Measurements from ENCODE around the gene MFSD12.

The MFSD12 gene

DNA sequence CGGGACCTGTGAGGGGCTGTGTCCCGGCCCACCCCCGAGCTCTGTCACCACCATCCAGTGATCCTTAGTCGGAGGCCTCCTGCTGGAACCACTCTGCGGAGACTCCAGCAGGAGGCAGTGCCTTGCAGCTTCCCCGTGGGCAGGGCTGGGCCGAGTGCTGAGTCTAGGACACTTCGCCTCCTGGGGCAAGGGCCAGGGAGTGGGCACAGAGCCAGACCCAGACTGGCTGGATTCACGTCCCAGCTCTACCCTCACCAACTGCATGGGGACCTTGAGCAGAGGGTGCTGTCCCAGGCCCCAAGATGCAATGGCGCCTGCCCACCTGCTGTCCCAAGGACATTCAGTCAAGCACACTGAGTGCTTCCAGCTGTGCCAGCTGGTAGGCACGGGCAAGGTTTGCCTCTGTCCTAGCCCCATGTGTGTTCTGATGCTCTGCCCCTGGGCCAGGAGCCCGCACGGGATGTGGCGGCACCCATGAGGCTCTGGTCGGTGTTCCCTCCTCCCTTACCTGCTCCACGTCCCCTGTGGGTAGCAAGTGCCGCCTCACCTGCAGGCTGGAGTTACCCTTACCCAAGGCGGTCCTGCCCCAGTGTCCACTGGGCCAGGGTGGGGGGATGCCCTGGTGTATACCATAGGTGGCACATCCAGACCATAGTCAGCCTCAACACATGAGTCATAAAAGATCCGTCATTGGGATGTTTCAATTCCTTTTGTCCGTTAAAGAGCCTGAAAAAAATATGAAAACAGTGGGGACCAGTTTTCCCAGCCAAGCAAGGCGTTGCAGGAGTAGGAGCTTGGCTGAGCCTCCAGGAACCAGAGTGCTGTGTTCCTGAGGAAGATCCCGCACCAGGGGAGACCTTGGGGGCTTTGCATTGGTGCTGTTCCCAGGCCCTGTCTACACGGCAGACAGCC lies 43.9 kb downstream of the MFSD12 start:
- H3K4me1 ChIP-seq (ENCODE audit: control insufficient read depth, insufficient read depth, low read length), result peaks cover 4% of the 10 kb centered on the region; the same call in 1 of the 2 replicates

DNA sequence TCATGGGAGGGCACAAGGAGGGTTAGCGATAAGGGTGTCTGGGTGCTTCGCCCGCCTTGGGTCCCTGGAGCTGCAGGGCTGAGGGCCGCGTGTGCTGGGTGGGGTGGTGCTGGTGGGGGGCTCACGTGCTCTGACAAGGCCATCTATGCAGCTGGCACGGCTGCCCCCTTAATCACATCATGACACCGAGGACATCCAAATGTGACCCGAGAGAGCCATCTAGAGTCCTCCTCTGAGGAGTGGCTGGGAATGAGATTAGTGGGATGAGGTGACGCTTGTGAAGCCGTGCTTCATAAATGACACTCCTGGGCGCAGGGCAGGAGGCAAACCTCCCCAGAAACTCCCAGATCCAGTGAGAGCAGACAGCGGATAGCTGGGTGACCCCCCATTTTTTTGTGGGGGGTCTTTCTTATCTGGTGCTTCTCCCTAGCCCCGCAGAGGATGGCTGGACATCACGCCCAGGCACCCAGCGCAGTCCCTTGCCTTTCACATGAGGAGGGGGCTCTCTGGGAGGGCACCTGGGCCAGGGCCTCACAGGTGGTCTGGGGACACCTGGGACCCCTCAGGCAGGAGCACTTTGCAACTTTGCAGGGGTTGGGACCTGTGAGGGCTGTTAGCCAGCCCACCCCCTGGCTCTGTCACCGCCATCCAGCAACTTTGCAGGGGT lies 44.7 kb downstream of the MFSD12 start:
- H3K9me3 ChIP-seq (ENCODE audit: control insufficient read depth, insufficient read depth, low read depth, low read length), result no peaks in the 10 kb centered on the region
- CTCF ChIA-PET, result interaction anchor here (1.1 kb wide), 1 partner anchor 12 kb away, joined by 3 read pairs; the partner anchor contains the start of gene DOHH
- no peak overlapping the region for H3K27ac ChIP-seq (ENCODE audit: extremely low read depth, low read depth, low read length)
- H3K36me3 ChIP-seq (ENCODE audit: control insufficient read depth in 2 of 2, insufficient read depth in 1 of 2, low read length in 2 of 2), result peaks cover 15 to 68% of the 10 kb centered on the region in 2 experiments; a peak in 2 of 3 replicates
- POLR2A ChIA-PET, result interaction anchor here (0.9 kb wide), 1 partner anchor 14 kb away, joined by 3 read pairs; no protein-coding TSS in a partner anchor
- TF ChIP-seq ZNF24 (tag by site-specific recombination; IDR thresholded peaks at IDR 0.05), result no peak
- TF ChIP-seq ZNF629 (tag by site-specific recombination; IDR thresholded peaks at IDR 0.05), result no peak
- TF ChIP-seq ZNF623 (tag by site-specific recombination; IDR thresholded peaks at IDR 0.05), result no peak
- no peak for TF ChIP-seq ZNF404 (tag by site-specific recombination; IDR thresholded peaks at IDR 0.05)
- TF ChIP-seq GLIS1 (tag by site-specific recombination; IDR thresholded peaks at IDR 0.05), result peak; percentile 86
- no peak overlapping the region for H3K4me3 ChIP-seq (ENCODE audit: low read depth, low read length)
- peaks cover 4% of the 10 kb centered on the region; the same call in 1 of the 2 replicates for H3K4me1 ChIP-seq (ENCODE audit: control insufficient read depth, insufficient read depth, low read length)

More for the DNA sequence above, 43.9 kb downstream of the MFSD12 start:
- peaks cover 19 to 70% of the 10 kb centered on the region in 2 experiments; a peak in 2 of 3 replicates for H3K36me3 ChIP-seq (ENCODE audit: control insufficient read depth in 2 of 2, insufficient read depth in 1 of 2, low read length in 2 of 2)
- ChIA-PET POLR2A (interaction anchor here (0.9 kb wide), 1 partner anchor 13 kb away, joined by 3 read pairs; no protein-coding TSS in a partner anchor), CTCF (interaction anchor here (1.1 kb wide), 1 partner anchor 13 kb away, joined by 3 read pairs; the partner anchor contains the start of gene DOHH)
- H3K9me3 ChIP-seq (ENCODE audit: control insufficient read depth, insufficient read depth, low read depth, low read length), result no peaks in the 10 kb centered on the region
- H3K27ac ChIP-seq (ENCODE audit: extremely low read depth, low read depth, low read length), result no peak overlapping the region
- TF ChIP-seq ZNF169 (tag by site-specific recombination; IDR thresholded peaks at IDR 0.05) (no peak), ZIC2 (tag by site-specific recombination; IDR thresholded peaks at IDR 0.05) (peak; percentile 98), GLIS1 (tag by site-specific recombination; IDR thresholded peaks at IDR 0.05) (peak; percentile 44), ZNF266 (tag by site-specific recombination; IDR thresholded peaks at IDR 0.05; ENCODE audit: low read depth) (no peak), ZNF600 (tag by site-specific recombination; IDR thresholded peaks at IDR 0.05) (0 out of 2 replicates have a peak, but pooled peaks have one; percentile 11), GLIS2 (tag by site-specific recombination; IDR thresholded peaks at IDR 0.05) (peak; percentile 45; the same call in 1 of the 2 replicates)
- TF ChIP-seq, protein P1, sequence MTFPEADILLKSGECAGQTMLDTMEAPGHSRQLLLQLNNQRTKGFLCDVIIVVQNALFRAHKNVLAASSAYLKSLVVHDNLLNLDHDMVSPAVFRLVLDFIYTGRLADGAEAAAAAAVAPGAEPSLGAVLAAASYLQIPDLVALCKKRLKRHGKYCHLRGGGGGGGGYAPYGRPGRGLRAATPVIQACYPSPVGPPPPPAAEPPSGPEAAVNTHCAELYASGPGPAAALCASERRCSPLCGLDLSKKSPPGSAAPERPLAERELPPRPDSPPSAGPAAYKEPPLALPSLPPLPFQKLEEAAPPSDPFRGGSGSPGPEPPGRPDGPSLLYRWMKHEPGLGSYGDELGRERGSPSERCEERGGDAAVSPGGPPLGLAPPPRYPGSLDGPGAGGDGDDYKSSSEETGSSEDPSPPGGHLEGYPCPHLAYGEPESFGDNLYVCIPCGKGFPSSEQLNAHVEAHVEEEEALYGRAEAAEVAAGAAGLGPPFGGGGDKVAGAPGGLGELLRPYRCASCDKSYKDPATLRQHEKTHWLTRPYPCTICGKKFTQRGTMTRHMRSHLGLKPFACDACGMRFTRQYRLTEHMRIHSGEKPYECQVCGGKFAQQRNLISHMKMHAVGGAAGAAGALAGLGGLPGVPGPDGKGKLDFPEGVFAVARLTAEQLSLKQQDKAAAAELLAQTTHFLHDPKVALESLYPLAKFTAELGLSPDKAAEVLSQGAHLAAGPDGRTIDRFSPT (tag by site-specific recombination; IDR thresholded peaks at IDR 0.05), result peak; percentile 48; the same call in 1 of the 2 replicates
- no peak overlapping the region for H3K4me3 ChIP-seq (ENCODE audit: low read depth, low read length)

DNA sequence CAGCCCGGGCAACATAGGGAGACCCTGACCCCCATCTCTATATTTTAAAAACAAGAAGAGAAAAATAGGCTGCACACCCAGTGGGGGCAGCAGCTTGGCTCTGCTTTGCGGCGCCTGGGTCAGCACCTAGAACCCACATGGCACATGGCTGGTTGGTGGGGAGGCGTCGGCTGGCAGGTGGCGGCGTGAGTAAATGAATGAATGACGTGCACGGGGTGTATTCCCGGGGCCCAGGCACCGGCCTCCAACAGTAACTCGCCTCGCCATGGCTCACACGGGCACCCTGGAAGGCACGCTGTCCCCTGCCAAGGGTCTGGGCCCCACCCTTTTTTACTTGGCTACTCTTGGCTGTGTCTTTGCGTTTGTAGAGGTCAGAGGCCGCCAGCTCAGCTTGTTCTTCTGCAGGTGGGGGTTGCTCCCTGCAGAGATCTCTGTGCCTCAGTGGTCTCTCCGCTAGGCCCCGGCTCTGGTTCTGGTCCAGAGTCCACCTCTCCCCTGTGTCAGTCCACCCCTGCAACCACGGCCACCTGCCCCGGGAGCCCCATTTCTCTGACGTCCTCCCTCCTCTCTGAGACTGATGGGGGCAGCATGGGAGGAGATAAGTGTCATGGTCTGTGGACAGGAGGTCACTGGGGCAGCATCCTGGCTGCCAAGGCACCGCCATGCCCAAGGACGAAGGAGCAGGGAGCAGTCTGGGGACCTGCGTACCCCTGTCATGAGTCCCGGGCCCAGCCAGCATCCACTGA lies 45.7 kb downstream of the MFSD12 start:
- peaks cover 3% of the 10 kb centered on the region; the same call in 1 of the 2 replicates for H3K4me1 ChIP-seq (ENCODE audit: control insufficient read depth, insufficient read depth, low read length)
- H3K27ac ChIP-seq (ENCODE audit: extremely low read depth, low read depth, low read length), result no peak overlapping the region
- peaks cover 14 to 66% of the 10 kb centered on the region in 2 experiments; a peak in 2 of 3 replicates for H3K36me3 ChIP-seq (ENCODE audit: control insufficient read depth in 2 of 2, insufficient read depth in 1 of 2, low read length in 2 of 2)
- no peak for TF ChIP-seq SCRT1 (tag by site-specific recombination; IDR thresholded peaks at IDR 0.05; ENCODE audit: borderline replicate concordance)
- no peak for TF ChIP-seq ZNF596 (tag by site-specific recombination; IDR thresholded peaks at IDR 0.05)
- TF ChIP-seq PRDM1 (tag by site-specific recombination; IDR thresholded peaks at IDR 0.05), result no peak
- TF ChIP-seq, protein P2, sequence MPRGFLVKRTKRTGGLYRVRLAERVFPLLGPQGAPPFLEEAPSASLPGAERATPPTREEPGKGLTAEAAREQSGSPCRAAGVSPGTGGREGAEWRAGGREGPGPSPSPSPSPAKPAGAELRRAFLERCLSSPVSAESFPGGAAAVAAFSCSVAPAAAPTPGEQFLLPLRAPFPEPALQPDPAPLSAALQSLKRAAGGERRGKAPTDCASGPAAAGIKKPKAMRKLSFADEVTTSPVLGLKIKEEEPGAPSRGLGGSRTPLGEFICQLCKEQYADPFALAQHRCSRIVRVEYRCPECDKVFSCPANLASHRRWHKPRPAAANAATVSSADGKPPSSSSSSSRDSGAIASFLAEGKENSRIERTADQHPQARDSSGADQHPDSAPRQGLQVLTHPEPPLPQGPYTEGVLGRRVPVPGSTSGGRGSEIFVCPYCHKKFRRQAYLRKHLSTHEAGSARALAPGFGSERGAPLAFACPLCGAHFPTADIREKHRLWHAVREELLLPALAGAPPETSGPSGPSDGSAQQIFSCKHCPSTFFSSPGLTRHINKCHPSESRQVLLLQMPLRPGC (tag by site-specific recombination; IDR thresholded peaks at IDR 0.05), result no peak
- no peak for TF ChIP-seq ZNF701 (tag by site-specific recombination; IDR thresholded peaks at IDR 0.05)
- no peak for TF ChIP-seq ZNF585B (tag by site-specific recombination; IDR thresholded peaks at IDR 0.05)
- no peak for TF ChIP-seq ZNF561 (tag by site-specific recombination; IDR thresholded peaks at IDR 0.05; ENCODE audit: borderline replicate concordance)
- TF ChIP-seq SP3 (tag by site-specific recombination; IDR thresholded peaks at IDR 0.05), result no peak
- TF ChIP-seq ZNF211 (tag by site-specific recombination; IDR thresholded peaks at IDR 0.05; ENCODE audit: low read depth), result no peak
- no peak for TF ChIP-seq ZNF292 (tag by site-specific recombination; IDR thresholded peaks at IDR 0.05; ENCODE audit: borderline replicate concordance, low read depth)
- no peak for TF ChIP-seq ZNF416 (tag by site-specific recombination; IDR thresholded peaks at IDR 0.05)
- no peak for TF ChIP-seq ZSCAN16 (tag by site-specific recombination; IDR thresholded peaks at IDR 0.05)
- ChIA-PET CTCF (interaction anchor here (0.6 kb wide), 1 partner anchor 74 kb away, joined by 3 read pairs; no protein-coding TSS in a partner anchor), POLR2A (interaction anchor here (1.5 kb wide), 1 partner anchor 11 kb away, joined by 5 read pairs; the partner anchor contains the start of gene DOHH)
- no peaks in the 10 kb centered on the region for H3K9me3 ChIP-seq (ENCODE audit: control insufficient read depth, insufficient read depth, low read depth, low read length)
- no peak overlapping the region for H3K4me3 ChIP-seq (ENCODE audit: low read depth, low read length)

Data from HEK293 (cell line).